Upper lobe of left lung (tissue), 4 donors: ENCODE results near the gene PNKD.
A peak's percentile ranks its signal among the peaks of the same experiment; 100 is the strongest.

Source experiments
- CTCF ChIP-seq, 6 experiments: fragments of 450-650 bp in 4 of 6; fragments of 200-600 bp in 2 of 6; sonication (generic) in 2 of 6; IDR thresholded peaks; one replicate each; pipeline ENCODE4 v1.5.1; 2016 to 2019; ENCODE audit warnings: antibody characterized with exemption in 6 of 6
- POLR2A ChIP-seq, 4 donors: fragments of 450-650 bp; IDR thresholded peaks; one replicate each; pipeline ENCODE4 v1.5.1; 2016 to 2017; ENCODE audit warnings: antibody characterized with exemption in 4 of 4, mild to moderate bottlenecking in 2 of 4

GRCh38 chr2:218391202-218391601 lies 120.9 kb downstream of the PNKD start:
- peak in 1 of 4 donors; percentile 26 for TF ChIP-seq POLR2A (IDR thresholded peaks at IDR 0.05)
- TF ChIP-seq CTCF (IDR thresholded peaks at IDR 0.05) = no peak
